NB4 (cell line): ENCODE data around the gene RNU6-7.

Experiments
- CTCF ChIP-seq: IDR thresholded peaks from one replicate; pipeline ENCODE4 v1.5.1; 2012; ENCODE audit warnings: low read depth, low read length
- MAX ChIP-seq: IDR thresholded peaks from 2 replicates; pipeline ENCODE4 v1.6.1; 2011; ENCODE audit warnings: low read depth, low read length
- POLR2A ChIP-seq: IDR thresholded peaks from 2 replicates; pipeline ENCODE4 v1.6.1; 2011; ENCODE audit warnings: mild to moderate bottlenecking; ENCODE audit not compliant: insufficient read length; ENCODE audit errors: extremely low read depth

GRCh38 chr14:32244404-32244803 is 42.6 kb downstream of the RNU6-7 start:
- TF ChIP-seq CTCF: no peak
- no peak for TF ChIP-seq POLR2A
- no peak for TF ChIP-seq MAX
